PC-9 (cell line): ENCODE measurements around the gene TOPBP1. TPM values are rescaled to one million over a fixed set of nuclear protein-coding genes. Genes with fewer than 3 reads are reported as not detected.

Source experiments
- BruUV-seq: library from RNA; stranded (reverse); fragments of 400-500 nt; replicated peaks from 2 replicates; lab custom pipeline; 2021; lab: Mats Ljungman, UMichigan
- CTCF ChIA-PET: fragments of 300-600 bp; sonication (Branson Sonifier 250); formaldehyde crosslinking; loops from one replicate; lab custom pipeline; 2022; ENCODE audit warnings: antibody characterized with exemption; lab: Charles Lee
- POLR2A ChIA-PET: fragments of 300-600 bp; sonication (Branson Sonifier 250); formaldehyde crosslinking; loops from one replicate; lab custom pipeline; 2022; ENCODE audit warnings: antibody characterized with exemption; ENCODE audit not compliant: unreplicated experiment; lab: Charles Lee
- DNase-seq, 2 experiments: peaks; one replicate each; pipeline versions ENCODE4 v3.0.0 to v3.0.0-alpha.2; 2015 to 2022; ENCODE audit warnings: mixed read lengths in 1 of 2
- H2AFZ ChIP-seq: fragments of 200-600 bp; sonication (generic); 2 replicates; pipeline ENCODE4 v1.8.1; 2017; ENCODE audit warnings: antibody characterized with exemption
- H3F3A ChIP-seq: fragments of 200-600 bp; sonication (generic); 2 replicates; pipeline ENCODE4 v1.8.1; 2017; ENCODE audit warnings: antibody characterized with exemption, mild to moderate bottlenecking, low read depth; ENCODE audit not compliant: insufficient read depth
- H3K27ac ChIP-seq: fragments of 200-600 bp; sonication (generic); 2 replicates; pipeline ENCODE4 v1.6.1; 2016; ENCODE audit warnings: mixed run types
- H3K27me3 ChIP-seq: fragments of 200-600 bp; sonication (generic); 2 replicates; pipeline ENCODE4 v1.6.1; 2016; ENCODE audit warnings: low read depth, mixed run types; ENCODE audit not compliant: insufficient read depth
- H3K36me3 ChIP-seq: fragments of 200-600 bp; sonication (generic); 2 replicates; pipeline ENCODE4 v1.6.1; 2016; ENCODE audit warnings: low read depth, mixed run types
- H3K4me1 ChIP-seq: fragments of 200-600 bp; sonication (generic); replicated peaks from 2 replicates; pipeline ENCODE4 v1.6.1; 2016; ENCODE audit warnings: mixed run types; ENCODE audit not compliant: insufficient read depth
- H3K4me2 ChIP-seq: fragments of 200-600 bp; sonication (generic); 2 replicates; pipeline ENCODE4 v1.6.1; 2017; ENCODE audit warnings: mixed run types
- H3K4me3 ChIP-seq: fragments of 200-600 bp; sonication (generic); 2 replicates; pipeline ENCODE4 v1.6.1; 2016; ENCODE audit warnings: mixed run types
- H3K79me2 ChIP-seq: fragments of 200-600 bp; sonication (generic); 2 replicates; pipeline ENCODE4 v1.6.1; 2017; ENCODE audit warnings: low read depth, mixed run types
- H3K9me2 ChIP-seq: fragments of 200-600 bp; sonication (generic); 2 replicates; pipeline ENCODE4 v1.8.1; 2017; ENCODE audit warnings: mild to moderate bottlenecking; ENCODE audit not compliant: insufficient read depth
- H3K9me3 ChIP-seq: fragments of 200-600 bp; sonication (generic); 2 replicates; pipeline ENCODE4 v1.8.1; 2016; ENCODE audit warnings: low read depth; ENCODE audit not compliant: insufficient read depth
- H4K20me1 ChIP-seq: fragments of 200-600 bp; sonication (generic); 2 replicates; pipeline ENCODE4 v1.8.1; 2017; ENCODE audit not compliant: insufficient read depth
- EZH2 ChIP-seq: fragments of 200-600 bp; sonication (generic); IDR thresholded peaks from 2 replicates; pipeline ENCODE4 v1.8.0; 2017; ENCODE audit warnings: antibody characterized with exemption, low read depth
- intact Hi-C: fragments of 100-400 bp; cut with micrococcal nuclease; formaldehyde crosslinking; loops from one replicate; pipeline ENCODE4 v1.10.0; 2022; ENCODE audit not compliant: unreplicated experiment
- total RNA-seq: library from RNA; stranded (reverse); gene quantifications from 2 replicates; pipeline ENCODE4 v1.2.3, GENCODE V29; 2021
- TF ChIP-seq, protein P1 (sequence below): fragments of 200-600 bp; sonication (generic); conservative IDR thresholded peaks from 2 replicates; pipeline ENCODE4 v1.6.1; 2017; ENCODE audit warnings: mixed run types, antibody characterized with exemption, mild to moderate bottlenecking, moderate library complexity

The TOPBP1 gene
- total RNA-seq, 1 experiment from 2014 or later: 52.2 TPM

GRCh38 chr3:133573629-133574194 is 88.0 kb downstream of the TOPBP1 start, which contains the start of gene CDV3:
TSS of gene CDV3 (plus strand) at chr3:133573686. CDS start at chr3:133574045, 359 bp downstream.
- Histone ChIP-seq H3K27me3 (no peaks in the 10 kb centered on the region), H3K4me2 (peak within 1 kb of the TSS; percentile 81), H3K4me3 (peak within 1 kb of the TSS; percentile 97), H3K79me2 (peaks cover 45% of the 10 kb centered on the region), H3K9me3 (no peaks in the 10 kb centered on the region), H3K36me3 (peaks cover 31% of the 10 kb centered on the region), H2AFZ (0 out of 2 replicates have a peak within 1 kb of the TSS, but pooled peaks have one; percentile 63), H3F3A (peaks cover 50% of the 10 kb centered on the region), H3K9me2 (no peaks in the 10 kb centered on the region), H4K20me1 (peaks cover 23% of the 10 kb centered on the region), H3K27ac (peak within 1 kb of the TSS; percentile 91), H3K4me1 (peaks cover 70% of the 10 kb centered on the region)
- ChIA-PET CTCF (interaction anchor here (0.7 to 1.0 kb wide), 2 partner anchors 85 to 918 kb away, joined by 4 to 6 read pairs; no protein-coding TSS in a partner anchor), POLR2A (interaction anchor here (0.5 to 1.2 kb wide), 14 partner anchors 9 to 901 kb away, joined by 3 to 14 read pairs (median 4); no protein-coding TSS in a partner anchor)
- intact Hi-C loops: loop anchor here (1.0 to 10.0 kb wide), 12 partner anchors 17 to 1439 kb away; partner anchors contain the start of genes ANAPC13, CEP63, NPHP3 and SRPRB
- DNase-seq: no peak
- TF ChIP-seq EZH2: no peak
- TF ChIP-seq, protein P1, sequence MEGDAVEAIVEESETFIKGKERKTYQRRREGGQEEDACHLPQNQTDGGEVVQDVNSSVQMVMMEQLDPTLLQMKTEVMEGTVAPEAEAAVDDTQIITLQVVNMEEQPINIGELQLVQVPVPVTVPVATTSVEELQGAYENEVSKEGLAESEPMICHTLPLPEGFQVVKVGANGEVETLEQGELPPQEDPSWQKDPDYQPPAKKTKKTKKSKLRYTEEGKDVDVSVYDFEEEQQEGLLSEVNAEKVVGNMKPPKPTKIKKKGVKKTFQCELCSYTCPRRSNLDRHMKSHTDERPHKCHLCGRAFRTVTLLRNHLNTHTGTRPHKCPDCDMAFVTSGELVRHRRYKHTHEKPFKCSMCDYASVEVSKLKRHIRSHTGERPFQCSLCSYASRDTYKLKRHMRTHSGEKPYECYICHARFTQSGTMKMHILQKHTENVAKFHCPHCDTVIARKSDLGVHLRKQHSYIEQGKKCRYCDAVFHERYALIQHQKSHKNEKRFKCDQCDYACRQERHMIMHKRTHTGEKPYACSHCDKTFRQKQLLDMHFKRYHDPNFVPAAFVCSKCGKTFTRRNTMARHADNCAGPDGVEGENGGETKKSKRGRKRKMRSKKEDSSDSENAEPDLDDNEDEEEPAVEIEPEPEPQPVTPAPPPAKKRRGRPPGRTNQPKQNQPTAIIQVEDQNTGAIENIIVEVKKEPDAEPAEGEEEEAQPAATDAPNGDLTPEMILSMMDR: no peak
- BruUV-seq: no TSS peak

DNA sequence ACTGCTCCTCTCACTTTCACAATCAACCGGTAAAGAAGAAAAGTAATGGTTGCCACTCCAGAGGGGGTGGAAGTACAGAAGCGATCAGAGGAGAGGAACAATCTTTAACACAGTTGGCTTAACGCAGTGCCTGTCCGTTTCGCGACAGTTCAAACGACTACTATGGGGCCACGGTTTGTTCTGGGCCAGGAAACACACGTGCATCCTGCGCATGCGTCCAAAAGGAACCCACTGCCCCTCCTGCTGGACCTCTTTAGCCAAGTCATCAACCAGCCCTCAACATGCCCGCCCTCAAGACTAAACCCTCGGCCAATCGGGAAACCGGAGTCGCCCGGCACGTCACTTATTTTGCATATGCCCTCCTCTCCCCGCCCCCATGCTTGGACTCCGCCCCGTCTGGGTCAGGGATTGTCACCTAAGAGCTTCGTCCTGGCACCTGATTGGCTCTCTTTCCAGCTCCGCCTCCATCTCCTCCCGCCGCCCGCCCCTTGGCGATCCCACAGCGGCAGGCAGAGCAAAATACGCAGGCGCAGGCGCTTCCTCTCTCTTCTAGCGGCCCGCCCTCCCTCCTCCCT is 88.6 kb downstream of the TOPBP1 start:
- ChIA-PET CTCF (interaction anchor here (0.7 to 1.0 kb wide), 2 partner anchors 84 to 918 kb away, joined by 4 to 6 read pairs; no protein-coding TSS in a partner anchor), POLR2A (interaction anchor here (0.5 to 1.2 kb wide), 18 partner anchors 9 to 902 kb away, joined by 3 to 14 read pairs (median 4); no protein-coding TSS in a partner anchor)
- Histone ChIP-seq H3K27ac (peak overlapping the region; percentile 91), H4K20me1 (peaks cover 20% of the 10 kb centered on the region), H2AFZ (0 out of 2 replicates have a peak overlapping the region, but pooled peaks have one; percentile 63), H3K4me3 (peak overlapping the region; percentile 52), H3K4me2 (peak overlapping the region; percentile 78), H3K4me1 (peaks cover 71% of the 10 kb centered on the region), H3K9me3 (no peaks in the 10 kb centered on the region), H3K36me3 (peaks cover 28% of the 10 kb centered on the region), H3K9me2 (no peaks in the 10 kb centered on the region), H3K79me2 (peaks cover 39% of the 10 kb centered on the region), H3K27me3 (no peaks in the 10 kb centered on the region), H3F3A (peaks cover 55% of the 10 kb centered on the region)
- TF ChIP-seq EZH2: no peak
- TF ChIP-seq, protein P1: no peak
- intact Hi-C loops: loop anchor here (1.0 to 10.0 kb wide), 10 partner anchors 36 to 1438 kb away; partner anchors contain the start of genes ANAPC13, CEP63, NPHP3 and SRPRB
- peak; percentile 99 to 100 for DNase-seq
- BruUV-seq: no TSS peak
